OCI-M1 (cell line): ENCODE results near the gene ZFR.
A peak's percentile ranks its signal among the peaks of the same experiment; 100 is the strongest.
"Not testable (repeated sequence)": the region's sequence is repeated elsewhere in the genome, so short reads cannot be mapped to it uniquely, and the experiment has no call there.

ENCODE experiments used
- DNase-seq: peaks from one replicate; lab custom pipeline; 2025; lab: John Stamatoyannopoulos, UW

Gene ZFR

GRCh38 chr5:32406650-32407049, 37.9 kb downstream of the ZFR start:
- DNase-seq = no peak

GRCh38 chr5:32405507-32405906, 39.0 kb downstream of the ZFR start:
- no peak for DNase-seq

GRCh38 chr5:32403760-32404159, 40.8 kb downstream of the ZFR start:
- no peak for DNase-seq

GRCh38 chr5:32400401-32400800, 44.1 kb downstream of the ZFR start:
- DNase-seq = no peak

- DNase-seq = not testable (repeated sequence)
These were observed 45.8 kb downstream of the ZFR start for GRCh38 chr5:32398754-32399153.

GRCh38 chr5:32394981-32395380, 49.6 kb downstream of the ZFR start:
- no peak for DNase-seq

DNA sequence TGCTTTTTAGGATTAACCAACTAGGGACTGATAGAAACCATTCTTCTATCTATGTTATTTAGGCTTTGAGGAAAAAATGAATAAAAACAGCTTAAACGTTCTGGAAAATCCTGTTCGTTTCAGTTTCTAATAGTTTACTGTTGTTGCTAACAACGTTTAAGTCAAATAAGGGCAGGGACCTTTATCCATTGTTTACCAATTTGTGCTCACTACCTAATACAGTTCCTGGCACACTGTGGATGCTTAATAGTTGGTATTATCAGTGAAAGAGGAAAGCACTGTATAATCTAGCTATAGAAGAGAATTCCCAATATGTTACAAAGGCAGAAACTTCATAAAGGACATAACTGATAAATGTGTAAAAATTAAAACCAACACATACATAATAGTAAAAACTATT, 52.5 kb downstream of the ZFR start:
- no peak for DNase-seq

GRCh38 chr5:32390819-32391591, 53.5 kb downstream of the ZFR start:
- DNase-seq = peak; percentile 63

DNA sequence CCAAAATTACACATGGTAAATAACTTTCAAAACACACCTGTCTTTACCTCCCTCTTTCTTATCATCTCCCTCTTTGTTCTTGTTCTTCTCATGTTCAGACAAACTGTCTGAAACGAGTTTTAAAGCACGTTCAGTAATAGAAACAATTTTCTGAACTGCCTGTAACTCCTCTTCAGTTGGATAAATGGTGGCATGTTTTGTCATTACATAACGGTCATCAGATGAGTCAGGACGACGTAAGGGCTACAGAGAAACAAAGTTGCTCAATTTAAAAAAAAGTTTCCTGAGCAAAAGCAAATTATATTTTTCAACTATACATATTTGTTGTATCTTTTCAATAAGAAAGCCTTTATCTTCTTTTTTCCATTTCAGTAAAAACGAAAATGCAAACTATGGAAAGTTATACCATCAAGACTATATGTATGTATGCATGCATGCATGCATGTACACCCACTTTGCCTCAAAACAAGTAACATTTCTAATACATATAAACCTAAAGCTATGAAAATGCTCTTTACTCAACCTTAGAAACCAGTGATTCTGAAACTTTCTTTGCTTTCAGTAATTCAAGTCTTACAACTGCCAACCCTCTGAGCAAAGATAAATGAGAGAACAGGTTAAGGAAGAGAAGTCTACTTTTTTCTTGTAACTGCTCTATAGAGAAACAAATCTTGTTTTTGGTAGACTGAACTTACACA, 56.0 kb downstream of the ZFR start:
- DNase-seq = no peak

GRCh38 chr5:32387841-32388240, 56.7 kb downstream of the ZFR start:
- DNase-seq = no peak

- DNase-seq = no peak
These were observed 57.3 kb downstream of the ZFR start for GRCh38 chr5:32387211-32387610.

- DNase-seq = no peak
These were observed 59.9 kb downstream of the ZFR start for GRCh38 chr5:32384621-32385020.

DNA sequence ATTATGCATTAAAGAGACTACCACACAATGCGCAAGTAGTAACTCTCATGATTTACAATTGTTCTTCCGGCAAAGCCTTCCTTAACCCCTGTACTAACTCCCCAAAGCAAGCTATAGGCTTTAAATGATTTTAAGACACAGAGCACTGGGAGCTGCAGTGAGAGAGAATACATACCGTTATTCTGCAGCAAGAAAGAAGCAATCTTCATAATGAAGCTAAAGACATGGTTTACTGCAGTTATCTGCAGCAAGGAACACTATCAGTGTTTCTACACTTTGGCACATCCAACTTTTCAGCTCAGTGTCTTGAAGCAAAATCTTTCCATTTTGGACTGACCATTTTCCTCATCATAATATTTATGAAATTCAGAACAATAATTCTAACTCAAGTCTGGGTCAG, 61.0 kb downstream of the ZFR start:
- no peak for DNase-seq

- DNase-seq = no peak
These were observed 61.5 kb downstream of the ZFR start for GRCh38 chr5:32383065-32383464.

DNA sequence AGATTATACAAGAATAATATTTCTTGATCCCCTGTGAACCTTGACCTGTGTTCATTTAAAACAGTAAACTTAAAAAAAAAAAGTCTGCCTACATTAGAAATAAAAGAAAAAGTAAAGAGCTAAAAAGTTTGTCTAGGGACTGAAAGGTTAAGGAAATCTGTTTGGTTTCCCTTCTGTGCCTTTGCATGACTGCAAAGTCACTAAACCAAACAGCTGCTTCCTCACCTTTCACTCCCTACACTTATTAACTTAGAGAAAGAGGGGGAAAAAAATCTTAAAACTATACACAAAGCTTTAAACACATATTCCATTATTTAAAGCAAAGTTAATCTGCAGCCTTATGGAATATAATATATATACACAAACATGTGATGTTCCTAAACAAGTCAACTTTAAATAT, 65.1 kb downstream of the ZFR start:
- DNase-seq = no peak

DNA sequence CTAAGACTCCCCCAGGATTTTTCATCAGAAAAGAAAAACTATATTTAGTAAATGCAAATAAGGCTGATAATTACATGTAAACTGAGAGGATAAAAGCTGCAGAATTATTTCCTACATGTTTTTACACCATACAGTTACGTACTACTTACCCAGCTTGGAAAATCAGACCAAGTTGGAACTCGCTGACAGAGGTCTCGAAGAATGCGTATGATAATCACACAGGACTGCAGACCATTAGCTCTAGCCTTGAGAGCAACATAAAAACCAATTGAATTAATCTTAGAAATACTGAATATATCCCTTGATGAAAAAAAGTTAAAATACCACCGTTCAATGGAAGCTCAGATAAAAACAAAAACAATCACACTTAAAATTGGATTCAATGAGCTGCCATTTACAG, 65.6 kb downstream of the ZFR start:
- no peak for DNase-seq

- DNase-seq = peak; percentile 60
These were observed 74.9 kb downstream of the ZFR start for GRCh38 chr5:32369542-32370155.

GRCh38 chr5:32369032-32369431, 75.5 kb downstream of the ZFR start:
- no peak for DNase-seq

- DNase-seq = not testable (repeated sequence)
These were observed 77.3 kb downstream of the ZFR start for GRCh38 chr5:32367271-32367670.

GRCh38 chr5:32365623-32366022, 78.9 kb downstream of the ZFR start:
- DNase-seq = no peak

DNA sequence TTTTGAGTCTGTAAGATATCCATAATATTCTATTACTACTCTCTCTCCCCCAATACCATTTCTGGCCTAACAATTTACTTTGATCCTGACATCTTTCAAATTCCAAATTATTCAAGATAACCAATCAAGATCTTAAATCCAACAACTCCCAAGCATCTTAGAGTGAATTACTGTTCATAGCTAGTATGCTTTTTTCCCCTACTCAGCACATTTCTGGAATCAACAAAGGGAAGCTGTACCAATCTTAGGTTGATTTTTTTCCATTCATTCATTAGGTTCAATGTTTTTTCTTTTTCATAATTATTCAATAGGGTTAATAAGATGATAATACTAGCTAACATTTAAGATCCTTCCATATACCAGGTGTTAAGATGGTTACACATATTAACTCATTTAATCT, 81.5 kb downstream of the ZFR start:
- no peak for DNase-seq

DNA sequence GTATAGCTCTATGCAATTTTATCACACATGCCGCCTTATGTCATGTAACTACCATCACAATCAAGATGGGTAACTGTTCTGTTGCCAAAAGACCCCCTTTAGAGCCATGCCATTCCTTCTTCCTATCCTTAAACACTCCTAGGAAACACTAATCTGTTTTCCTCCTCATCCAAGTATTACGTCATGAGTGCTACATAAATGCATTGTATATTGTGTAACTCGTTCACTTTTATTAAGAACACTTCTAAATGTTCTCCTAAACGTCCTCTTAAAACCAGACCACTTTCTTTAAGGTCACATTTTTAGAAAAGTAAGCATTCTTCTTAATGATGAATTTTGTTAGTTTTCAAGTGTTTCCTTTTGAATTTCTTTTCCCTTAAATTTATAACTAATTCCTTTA, 82.0 kb downstream of the ZFR start:
- no peak for DNase-seq

DNA sequence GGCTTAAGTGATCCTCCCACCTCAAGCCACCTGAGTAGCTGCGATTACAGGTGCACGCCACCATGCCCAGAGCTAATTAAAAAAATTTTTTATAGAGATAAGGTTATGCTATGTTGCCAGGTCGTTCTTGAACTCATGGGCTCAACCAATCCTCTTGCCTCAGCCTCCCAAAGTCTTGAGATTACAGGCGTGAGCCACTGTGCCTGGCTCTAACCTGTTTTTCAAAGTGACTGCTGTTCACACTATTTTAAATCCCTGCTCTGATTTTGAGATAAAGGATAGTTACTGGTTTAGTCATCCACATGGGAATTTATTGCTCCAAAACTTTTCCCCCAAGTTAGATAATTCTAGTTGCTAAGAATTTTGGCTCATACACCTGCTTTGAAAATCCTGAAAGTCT, 83.6 kb downstream of the ZFR start:
- DNase-seq = no peak
